Ishikawa (cell line): ENCODE results near the gene SMPDL3A.

Experiments
- CEBPB ChIP-seq: IDR thresholded peaks from 2 replicates; pipeline ENCODE4 v1.6.1; 2012
- CREB1 ChIP-seq: IDR thresholded peaks from 2 replicates; pipeline ENCODE4 v1.6.1; 2012; ENCODE audit warnings: low read depth
- EGR1 ChIP-seq: IDR thresholded peaks from 2 replicates; pipeline ENCODE4 v1.6.1; 2012
- EP300 ChIP-seq: IDR thresholded peaks from 2 replicates; pipeline ENCODE4 v1.6.1; 2012; ENCODE audit warnings: borderline replicate concordance
- FOXM1 ChIP-seq: IDR thresholded peaks from 2 replicates; pipeline ENCODE4 v1.6.1; 2012; ENCODE audit warnings: low read depth, borderline replicate concordance
- NFIC ChIP-seq: IDR thresholded peaks from 2 replicates; pipeline ENCODE4 v1.6.1; 2012
- RAD21 ChIP-seq: IDR thresholded peaks from 2 replicates; pipeline ENCODE4 v1.6.1; 2012; ENCODE audit warnings: low read depth
- TAF1 ChIP-seq: IDR thresholded peaks from 2 replicates; pipeline ENCODE4 v1.6.1; 2012; ENCODE audit warnings: low read depth, mild to moderate bottlenecking
- TCF12 ChIP-seq: IDR thresholded peaks from 2 replicates; pipeline ENCODE4 v1.6.1; 2012; ENCODE audit warnings: low read depth
- TEAD4 ChIP-seq: IDR thresholded peaks from 2 replicates; pipeline ENCODE4 v1.6.1; 2012
- YY1 ChIP-seq: IDR thresholded peaks from 2 replicates; pipeline ENCODE4 v1.6.1; 2012; ENCODE audit warnings: low read depth
- ZBTB7A ChIP-seq: IDR thresholded peaks from 2 replicates; pipeline ENCODE4 v1.6.1; 2012; ENCODE audit warnings: low read depth
- TF ChIP-seq, protein P1 (sequence below): IDR thresholded peaks from 2 replicates; pipeline ENCODE4 v1.6.1; 2012
- TF ChIP-seq, protein P2 (sequence below): IDR thresholded peaks from 2 replicates; pipeline ENCODE4 v1.6.1; 2012; ENCODE audit warnings: low read depth, mild to moderate bottlenecking
- TF ChIP-seq, protein P3 (sequence below): IDR thresholded peaks from 2 replicates; pipeline ENCODE4 v1.6.1; 2012

Gene SMPDL3A

DNA sequence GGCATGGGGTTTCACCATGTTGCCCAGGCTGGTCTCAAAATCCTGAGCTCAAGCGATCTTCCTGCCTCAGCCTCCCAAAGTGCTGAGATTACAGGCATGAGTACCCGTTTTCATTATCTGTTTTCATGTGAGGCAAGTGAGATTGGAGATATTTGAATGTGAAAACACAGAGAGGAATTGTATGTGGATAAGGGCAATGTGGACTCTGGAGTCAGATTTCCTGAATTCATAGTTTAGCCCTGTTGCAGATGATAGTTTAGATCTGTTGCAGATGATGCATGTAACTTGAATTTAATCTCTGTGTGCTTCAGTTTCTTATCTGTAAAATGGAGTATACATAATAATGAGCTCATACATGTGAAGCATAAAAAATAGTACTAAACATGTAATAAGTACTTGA, 3.7 kb downstream of the SMPDL3A start:
- no peak for TF ChIP-seq TCF12
- TF ChIP-seq, protein P1, sequence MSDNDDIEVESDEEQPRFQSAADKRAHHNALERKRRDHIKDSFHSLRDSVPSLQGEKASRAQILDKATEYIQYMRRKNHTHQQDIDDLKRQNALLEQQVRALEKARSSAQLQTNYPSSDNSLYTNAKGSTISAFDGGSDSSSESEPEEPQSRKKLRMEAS = no peak
- no peak for TF ChIP-seq TEAD4
- TF ChIP-seq YY1 = no peak
- no peak for TF ChIP-seq NFIC
- TF ChIP-seq FOXM1 = no peak
- TF ChIP-seq EGR1 = no peak
- no peak for TF ChIP-seq CEBPB
- TF ChIP-seq, protein P2, sequence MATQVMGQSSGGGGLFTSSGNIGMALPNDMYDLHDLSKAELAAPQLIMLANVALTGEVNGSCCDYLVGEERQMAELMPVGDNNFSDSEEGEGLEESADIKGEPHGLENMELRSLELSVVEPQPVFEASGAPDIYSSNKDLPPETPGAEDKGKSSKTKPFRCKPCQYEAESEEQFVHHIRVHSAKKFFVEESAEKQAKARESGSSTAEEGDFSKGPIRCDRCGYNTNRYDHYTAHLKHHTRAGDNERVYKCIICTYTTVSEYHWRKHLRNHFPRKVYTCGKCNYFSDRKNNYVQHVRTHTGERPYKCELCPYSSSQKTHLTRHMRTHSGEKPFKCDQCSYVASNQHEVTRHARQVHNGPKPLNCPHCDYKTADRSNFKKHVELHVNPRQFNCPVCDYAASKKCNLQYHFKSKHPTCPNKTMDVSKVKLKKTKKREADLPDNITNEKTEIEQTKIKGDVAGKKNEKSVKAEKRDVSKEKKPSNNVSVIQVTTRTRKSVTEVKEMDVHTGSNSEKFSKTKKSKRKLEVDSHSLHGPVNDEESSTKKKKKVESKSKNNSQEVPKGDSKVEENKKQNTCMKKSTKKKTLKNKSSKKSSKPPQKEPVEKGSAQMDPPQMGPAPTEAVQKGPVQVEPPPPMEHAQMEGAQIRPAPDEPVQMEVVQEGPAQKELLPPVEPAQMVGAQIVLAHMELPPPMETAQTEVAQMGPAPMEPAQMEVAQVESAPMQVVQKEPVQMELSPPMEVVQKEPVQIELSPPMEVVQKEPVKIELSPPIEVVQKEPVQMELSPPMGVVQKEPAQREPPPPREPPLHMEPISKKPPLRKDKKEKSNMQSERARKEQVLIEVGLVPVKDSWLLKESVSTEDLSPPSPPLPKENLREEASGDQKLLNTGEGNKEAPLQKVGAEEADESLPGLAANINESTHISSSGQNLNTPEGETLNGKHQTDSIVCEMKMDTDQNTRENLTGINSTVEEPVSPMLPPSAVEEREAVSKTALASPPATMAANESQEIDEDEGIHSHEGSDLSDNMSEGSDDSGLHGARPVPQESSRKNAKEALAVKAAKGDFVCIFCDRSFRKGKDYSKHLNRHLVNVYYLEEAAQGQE = no peak
- TF ChIP-seq EP300 = no peak
- TF ChIP-seq TAF1 = no peak
- TF ChIP-seq, protein P3, sequence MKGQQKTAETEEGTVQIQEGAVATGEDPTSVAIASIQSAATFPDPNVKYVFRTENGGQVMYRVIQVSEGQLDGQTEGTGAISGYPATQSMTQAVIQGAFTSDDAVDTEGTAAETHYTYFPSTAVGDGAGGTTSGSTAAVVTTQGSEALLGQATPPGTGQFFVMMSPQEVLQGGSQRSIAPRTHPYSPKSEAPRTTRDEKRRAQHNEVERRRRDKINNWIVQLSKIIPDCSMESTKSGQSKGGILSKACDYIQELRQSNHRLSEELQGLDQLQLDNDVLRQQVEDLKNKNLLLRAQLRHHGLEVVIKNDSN = no peak
- no peak for TF ChIP-seq RAD21
- no peak for TF ChIP-seq ZBTB7A
- no peak for TF ChIP-seq CREB1

DNA sequence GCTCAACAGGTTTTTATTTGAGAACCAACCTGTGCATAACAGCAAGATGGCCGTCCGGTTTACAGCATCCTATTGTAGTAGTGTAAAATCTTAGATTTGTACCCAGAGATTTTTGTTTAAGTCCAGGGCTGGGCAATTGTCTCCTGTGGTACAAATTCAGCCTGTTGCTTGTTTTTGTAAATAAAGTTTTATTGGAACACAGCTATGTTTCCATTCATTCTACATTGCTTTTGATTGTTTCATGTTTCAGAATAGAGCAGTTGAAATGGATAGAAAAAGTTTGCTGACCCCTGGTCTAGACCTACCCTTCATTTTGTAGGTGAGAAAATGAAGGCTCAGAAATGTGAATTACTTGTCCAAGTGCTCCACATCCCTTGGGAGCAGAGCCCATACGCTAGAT, 8.5 kb downstream of the SMPDL3A start:
- TF ChIP-seq TAF1 (no peak), NFIC (no peak), EP300 (no peak), FOXM1 (no peak), ZBTB7A (no peak), EGR1 (no peak), TEAD4 (no peak), CREB1 (no peak), TCF12 (no peak), RAD21 (no peak), CEBPB (no peak), YY1 (no peak)
- TF ChIP-seq, protein P2 = no peak
- TF ChIP-seq, protein P1 = no peak
- TF ChIP-seq, protein P3 = no peak

DNA sequence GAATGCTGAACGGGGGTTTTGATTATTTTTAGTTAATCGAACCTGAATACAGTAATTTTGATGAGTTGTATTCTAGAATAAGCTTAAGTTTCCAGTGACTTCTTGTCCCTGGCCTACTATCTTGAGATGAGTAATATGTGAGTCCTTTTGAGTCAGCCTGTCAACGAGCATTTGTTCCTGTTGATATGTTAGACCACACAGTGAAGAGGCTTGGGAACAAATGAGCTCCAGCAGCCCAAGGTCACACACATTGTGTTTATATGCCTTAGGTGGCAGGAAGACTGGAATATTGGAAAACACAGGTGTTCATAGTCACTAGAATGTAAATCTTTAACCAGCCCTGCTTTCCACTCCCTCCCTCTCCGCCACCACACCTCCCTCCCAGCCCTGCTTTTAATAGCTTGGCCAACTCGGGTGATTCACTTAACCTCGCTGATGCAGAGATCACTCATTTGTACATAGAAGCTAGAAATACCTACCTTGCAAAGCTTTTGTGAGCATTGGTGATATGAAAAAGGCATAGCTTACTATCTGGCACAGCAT, 9.1 kb downstream of the SMPDL3A start:
- TF ChIP-seq ZBTB7A = no peak
- no peak for TF ChIP-seq FOXM1
- no peak for TF ChIP-seq YY1
- no peak for TF ChIP-seq RAD21
- TF ChIP-seq TAF1 = no peak
- no peak for TF ChIP-seq NFIC
- no peak for TF ChIP-seq EGR1

DNA sequence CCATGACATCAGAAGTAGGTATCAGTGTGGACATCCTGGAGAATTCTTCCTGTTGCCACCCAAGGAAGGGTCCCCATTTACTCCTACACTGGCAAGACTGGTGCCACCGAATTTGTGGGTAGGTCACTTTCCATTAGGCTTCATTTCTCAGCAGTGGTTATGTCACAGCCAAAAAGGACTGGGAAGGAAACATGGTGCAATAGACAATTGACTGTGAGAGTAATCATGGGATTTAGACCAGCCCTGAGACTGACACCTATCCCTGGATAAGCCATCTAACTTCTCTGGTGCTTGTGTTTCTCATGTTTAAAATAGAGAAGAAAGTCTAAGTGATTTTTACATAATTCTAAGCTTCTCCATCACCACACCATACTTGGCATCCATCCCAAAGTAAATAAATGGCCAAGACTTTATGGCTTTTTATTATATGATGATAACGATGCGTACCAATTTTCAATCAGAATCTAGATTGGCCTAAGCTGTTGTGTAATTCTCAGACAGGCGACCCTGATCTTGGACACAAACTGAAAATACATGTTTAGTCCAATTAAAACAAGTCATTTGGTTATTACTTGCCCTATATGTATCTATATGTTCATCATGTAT, 10.2 kb downstream of the SMPDL3A start:
- TF ChIP-seq ZBTB7A (no peak), CREB1 (no peak), FOXM1 (no peak), NFIC (no peak), TAF1 (no peak), YY1 (no peak), CEBPB (no peak), EGR1 (no peak), EP300 (no peak), TEAD4 (no peak), RAD21 (no peak), TCF12 (no peak)
- TF ChIP-seq, protein P1 = no peak
- TF ChIP-seq, protein P2 = no peak
- TF ChIP-seq, protein P3 = no peak
